Ovary (tissue), 3 donors: ENCODE results near the gene ALDH3B1.
"Not testable (repeated sequence)": the region's sequence is repeated elsewhere in the genome, so short reads cannot be mapped to it uniquely, and the experiment has no call there.

Experiments
- CTCF ChIP-seq, 3 donors: fragments of 450-650 bp in 2 of 3; fragments of 200-600 bp in 1 of 3; IDR thresholded peaks; one replicate each; pipeline versions ENCODE4 v1.5.1 to v1.8.0; 2016 to 2022; ENCODE audit warnings: antibody characterized with exemption in 3 of 3, mild to moderate bottlenecking in 1 of 3
- POLR2A ChIP-seq: fragments of 450-650 bp; IDR thresholded peaks from one replicate; pipeline ENCODE4 v1.6.1; 2017; ENCODE audit warnings: antibody characterized with exemption, mild to moderate bottlenecking, moderate library complexity
- donor health status: DM: no; HTN: no; CAD: no.

GRCh38 chr11:67965830-67966348, 44.2 kb upstream of the ALDH3B1 start:
- not testable (repeated sequence) for TF ChIP-seq CTCF (IDR thresholded peaks at IDR 0.05); POLR2A
